GM15510 (cell line): Measurements from ENCODE around the gene LRRTM1.

Experiments used
- POLR2A ChIP-seq: IDR thresholded peaks from 3 replicates; pipeline ENCODE4 v1.6.1; 2011; ENCODE audit warnings: borderline replicate concordance; ENCODE audit not compliant: insufficient read length; ENCODE audit errors: extremely low read depth

The LRRTM1 gene

GRCh38 chr2:80322958-80323357 is 18.4 kb upstream of the LRRTM1 start:
- no peak for TF ChIP-seq POLR2A

- TF ChIP-seq POLR2A, result no peak
Measured at GRCh38 chr2:80322311-80322920, 17.9 kb upstream of the LRRTM1 start.

- TF ChIP-seq POLR2A, result no peak
Measured at GRCh38 chr2:80312282-80312839, 7.8 kb upstream of the LRRTM1 start.

GRCh38 chr2:80311304-80311703 is 6.8 kb upstream of the LRRTM1 start:
- no peak for TF ChIP-seq POLR2A

GRCh38 chr2:80303006-80303908 is 1.3 kb downstream of the LRRTM1 start:
- no peak for TF ChIP-seq POLR2A

- TF ChIP-seq POLR2A, result no peak
Measured at GRCh38 chr2:80302314-80303005, 2.1 kb downstream of the LRRTM1 start.

GRCh38 chr2:80302001-80302313 is 2.6 kb downstream of the LRRTM1 start:
- no peak for TF ChIP-seq POLR2A

- TF ChIP-seq POLR2A, result no peak
Measured at GRCh38 chr2:80300954-80301353, 3.6 kb downstream of the LRRTM1 start.

- TF ChIP-seq POLR2A, result no peak
Measured at GRCh38 chr2:80300346-80300745, 4.2 kb downstream of the LRRTM1 start.

- no peak for TF ChIP-seq POLR2A
Measured at GRCh38 chr2:80299661-80300060, 4.9 kb downstream of the LRRTM1 start.

GRCh38 chr2:80298954-80299353 is 5.6 kb downstream of the LRRTM1 start:
- TF ChIP-seq POLR2A, result no peak

GRCh38 chr2:80293039-80293438 is 11.5 kb downstream of the LRRTM1 start:
- no peak for TF ChIP-seq POLR2A

- no peak for TF ChIP-seq POLR2A
Measured at GRCh38 chr2:80292474-80292873, 12.1 kb downstream of the LRRTM1 start.

- no peak for TF ChIP-seq POLR2A
Measured at GRCh38 chr2:80291656-80292055, 12.9 kb downstream of the LRRTM1 start.

GRCh38 chr2:80288576-80288975 is 16.0 kb downstream of the LRRTM1 start:
- no peak for TF ChIP-seq POLR2A
